ENCODE measurements around the gene TSPO. TPM values are rescaled to one million over a fixed set of nuclear protein-coding genes. Genes with fewer than 3 reads are reported as not detected.

The TSPO gene
- total RNA-seq, 1 experiment from 2014 or later, result 144 TPM

- intact Hi-C loops (cut with micrococcal nuclease; ENCODE audit: unreplicated experiment), result no loop called here
- CTCF ChIA-PET, result no interaction called here
- DNase-seq (ENCODE audit: low read depth, low spot score) (no peak), ATAC-seq (peak; percentile 82)
- H3K27ac ChIP-seq (ENCODE audit: low read length), result peak overlapping the region; percentile 88
- in situ Hi-C loops (cut with HindIII; ENCODE audit: low pct_unique_long_range_greater_than_20kb, low sequenced_read_pairs), result no loop called here
- peaks cover 6% of the 10 kb centered on the region; the same call in 1 of the 2 replicates for H3K4me1 ChIP-seq (ENCODE audit: control insufficient read depth, insufficient read depth, low read length)
- no TSS peak for BruUV-seq (replicated peaks)
- no peaks in the 10 kb centered on the region for H3K27me3 ChIP-seq (ENCODE audit: control insufficient read depth, insufficient read depth, low read length)
- POLR2A ChIA-PET, result interaction anchor here (0.6 kb wide), 1 partner anchor 20 kb away, joined by 11 read pairs; no protein-coding TSS in a partner anchor
- no peak for TF ChIP-seq CTCF (IDR thresholded peaks at IDR 0.05)
- TF ChIP-seq SIN3A (IDR thresholded peaks at IDR 0.05; ENCODE audit: borderline replicate concordance, insufficient read depth, low read depth, low read length), result 0 out of 2 replicates have a peak, but pooled peaks have one; percentile 35
- H3K9me3 ChIP-seq (ENCODE audit: control insufficient read depth, insufficient read depth, low read depth, low read length), result no peaks in the 10 kb centered on the region
- peak overlapping the region; percentile 55 to 62 for H3K4me3 ChIP-seq (ENCODE audit: low read depth in 2 of 2, low read length in 2 of 2)
- no peaks in the 10 kb centered on the region for H3K36me3 ChIP-seq (ENCODE audit: control insufficient read depth, insufficient read depth, low read length)
Measured at GRCh38 chr22:43152357-43153071, 1.2 kb downstream of the TSPO start.

GRCh38 chr22:43153899-43154298 lies 2.5 kb downstream of the TSPO start:
- intact Hi-C loops (cut with micrococcal nuclease; ENCODE audit: unreplicated experiment), result no loop called here
- Histone ChIP-seq H3K9me3 (ENCODE audit: control insufficient read depth, insufficient read depth, low read depth, low read length) (no peaks in the 10 kb centered on the region), H3K4me1 (ENCODE audit: control insufficient read depth, insufficient read depth, low read length) (peaks cover 6% of the 10 kb centered on the region; the same call in 1 of the 2 replicates), H3K36me3 (ENCODE audit: control insufficient read depth, insufficient read depth, low read length) (no peaks in the 10 kb centered on the region), H3K27ac (ENCODE audit: low read length) (peak overlapping the region; percentile 48; the same call in 1 of the 2 replicates), H3K27me3 (ENCODE audit: control insufficient read depth, insufficient read depth, low read length) (no peaks in the 10 kb centered on the region), H3K4me3 (ENCODE audit: low read depth in 2 of 2, low read length in 2 of 2) (peak overlapping the region; percentile 11 to 35; a peak in 3 of 4 replicates)
- CTCF ChIA-PET, result no interaction called here
- BruUV-seq (replicated peaks), result TSS peak; percentile 54
- POLR2A ChIA-PET, result no interaction called here
- in situ Hi-C loops (cut with HindIII; ENCODE audit: low pct_unique_long_range_greater_than_20kb, low sequenced_read_pairs), result no loop called here
- DNase-seq (ENCODE audit: low read depth, low spot score) (no peak), ATAC-seq (no peak)
- TF ChIP-seq POLR2AphosphoS5 (IDR thresholded peaks at IDR 0.05; ENCODE audit: low read depth, low read length) (no peak), SIN3A (IDR thresholded peaks at IDR 0.05; ENCODE audit: borderline replicate concordance, insufficient read depth, low read depth, low read length) (no peak), TCF7L2 (IDR thresholded peaks at IDR 0.05; ENCODE audit: low read depth, low read length) (no peak), REST (IDR thresholded peaks at IDR 0.05; ENCODE audit: insufficient read depth in 1 of 2, low read depth in 2 of 2, low read length in 1 of 2) (no peak), CTCF (IDR thresholded peaks at IDR 0.05) (no peak)

All from Panc1 (cell line).